Measurements from ENCODE around the gene FBXL17. TPM values are rescaled to one million over a fixed set of nuclear protein-coding genes. Genes with fewer than 3 reads are reported as not detected.
A peak's percentile ranks its signal among the peaks of the same experiment; 100 is the strongest.

The FBXL17 gene
- total RNA-seq, 1 experiment from 2014 or later = 4.9 TPM

DNA sequence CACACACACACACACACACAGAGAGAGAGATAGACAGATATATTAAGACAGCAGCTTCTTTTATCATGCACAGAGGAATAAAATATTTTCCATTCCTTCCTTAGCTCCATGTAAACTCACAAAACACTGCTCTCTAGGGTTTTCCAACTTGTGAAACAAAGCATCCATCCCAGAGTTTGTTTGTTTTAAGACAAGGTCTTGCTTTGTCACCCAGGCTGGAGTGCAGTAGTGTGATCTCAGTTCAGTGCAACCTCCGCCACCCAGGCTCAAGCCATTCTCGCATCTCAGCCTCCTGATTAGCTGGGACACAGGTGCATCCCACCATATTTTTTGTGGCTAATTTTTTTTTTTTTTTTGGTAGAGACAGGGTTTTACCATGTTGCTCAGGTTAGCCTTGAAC lies 298.7 kb downstream of the FBXL17 start:
- DNase-seq (ENCODE audit: low read depth) = no peak
- in situ Hi-C loops (cut with HindIII; ENCODE audit: low pct_unique_long_range_greater_than_20kb, low sequenced_read_pairs) = no loop called here

- no peak for DNase-seq (ENCODE audit: low read depth)
- in situ Hi-C loops (cut with HindIII; ENCODE audit: low pct_unique_long_range_greater_than_20kb, low sequenced_read_pairs) = no loop called here
These were observed 300.2 kb downstream of the FBXL17 start for GRCh38 chr5:108081707-108082106.

- DNase-seq (ENCODE audit: low read depth) = no peak
- in situ Hi-C loops (cut with HindIII; ENCODE audit: low pct_unique_long_range_greater_than_20kb, low sequenced_read_pairs) = no loop called here
These were observed 302.1 kb downstream of the FBXL17 start for GRCh38 chr5:108079753-108080152.

GRCh38 chr5:108078882-108079281 lies 303.0 kb downstream of the FBXL17 start:
- no peak for DNase-seq (ENCODE audit: low read depth)
- in situ Hi-C loops (cut with HindIII; ENCODE audit: low pct_unique_long_range_greater_than_20kb, low sequenced_read_pairs) = no loop called here

DNA sequence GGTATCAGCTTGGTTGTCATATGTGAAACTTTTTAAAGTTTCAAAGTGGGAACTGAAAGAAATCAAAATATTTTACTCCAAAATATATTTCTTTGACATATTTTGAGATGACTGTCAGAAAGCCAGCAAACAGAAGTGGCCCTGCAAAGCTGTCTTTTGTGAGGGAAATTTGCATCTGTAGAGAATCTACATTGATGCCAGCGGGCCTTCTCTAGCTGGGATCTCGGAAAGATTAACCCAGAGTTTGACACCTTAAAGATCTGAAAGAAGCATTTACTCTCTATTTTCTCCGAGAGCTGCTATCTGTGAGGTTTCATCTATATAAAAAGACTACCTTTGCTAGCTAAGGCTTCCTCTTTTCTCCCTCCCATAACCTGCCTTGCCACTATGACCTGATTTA lies 303.6 kb downstream of the FBXL17 start:
- in situ Hi-C loops (cut with HindIII; ENCODE audit: low pct_unique_long_range_greater_than_20kb, low sequenced_read_pairs) = no loop called here
- DNase-seq (ENCODE audit: low read depth) = no peak

GRCh38 chr5:108074626-108075025 lies 307.3 kb downstream of the FBXL17 start:
- in situ Hi-C loops (cut with HindIII; ENCODE audit: low pct_unique_long_range_greater_than_20kb, low sequenced_read_pairs) = no loop called here
- no peak for DNase-seq (ENCODE audit: low read depth)

DNA sequence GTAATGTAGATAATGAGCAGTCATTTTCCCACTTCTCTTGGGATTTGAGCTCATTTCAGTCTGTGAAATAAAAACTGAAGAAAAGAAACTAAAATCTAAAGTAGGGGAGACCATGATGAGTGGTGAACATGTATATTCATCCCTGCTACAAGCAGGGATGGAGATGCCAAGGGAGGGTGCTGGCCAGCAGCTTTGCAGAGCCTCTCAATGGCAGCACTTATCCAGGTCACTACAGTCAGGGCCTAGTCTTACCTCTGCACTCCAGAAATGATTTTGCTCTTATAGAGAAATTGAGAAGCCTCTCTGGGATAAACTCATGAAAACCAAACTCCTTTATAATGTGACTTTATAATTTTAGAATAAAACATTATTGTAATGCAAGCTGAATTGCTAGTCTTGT lies 317.6 kb downstream of the FBXL17 start:
- DNase-seq (ENCODE audit: low read depth) = no peak
- in situ Hi-C loops (cut with HindIII; ENCODE audit: low pct_unique_long_range_greater_than_20kb, low sequenced_read_pairs) = no loop called here

- no peak for DNase-seq (ENCODE audit: low read depth)
- in situ Hi-C loops (cut with HindIII; ENCODE audit: low pct_unique_long_range_greater_than_20kb, low sequenced_read_pairs) = no loop called here
These were observed 320.0 kb downstream of the FBXL17 start for GRCh38 chr5:108061941-108062340.

DNA sequence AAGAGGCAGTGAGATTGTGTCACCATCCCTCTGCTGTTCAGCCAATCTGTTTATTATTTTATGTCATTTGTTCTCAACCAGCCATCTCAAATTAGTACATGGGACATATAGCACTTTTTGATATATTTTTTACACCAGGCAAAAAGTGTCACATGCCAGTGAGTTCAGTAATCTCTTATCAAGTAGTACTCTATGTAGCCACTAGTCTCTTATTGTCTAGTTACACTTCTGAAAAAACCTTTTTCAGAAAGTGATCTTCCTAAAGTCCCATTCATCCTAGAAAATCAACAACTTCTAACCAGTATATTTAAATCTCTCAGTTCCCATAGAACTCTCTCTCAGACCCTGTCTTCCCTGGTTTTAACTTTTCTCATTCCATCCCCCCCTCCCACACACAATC lies 321.6 kb downstream of the FBXL17 start:
- DNase-seq (ENCODE audit: low read depth) = no peak
- in situ Hi-C loops (cut with HindIII; ENCODE audit: low pct_unique_long_range_greater_than_20kb, low sequenced_read_pairs) = no loop called here

- no peak for DNase-seq (ENCODE audit: low read depth)
- in situ Hi-C loops (cut with HindIII; ENCODE audit: low pct_unique_long_range_greater_than_20kb, low sequenced_read_pairs) = no loop called here
These were observed 322.6 kb downstream of the FBXL17 start for GRCh38 chr5:108059334-108059733.

DNA sequence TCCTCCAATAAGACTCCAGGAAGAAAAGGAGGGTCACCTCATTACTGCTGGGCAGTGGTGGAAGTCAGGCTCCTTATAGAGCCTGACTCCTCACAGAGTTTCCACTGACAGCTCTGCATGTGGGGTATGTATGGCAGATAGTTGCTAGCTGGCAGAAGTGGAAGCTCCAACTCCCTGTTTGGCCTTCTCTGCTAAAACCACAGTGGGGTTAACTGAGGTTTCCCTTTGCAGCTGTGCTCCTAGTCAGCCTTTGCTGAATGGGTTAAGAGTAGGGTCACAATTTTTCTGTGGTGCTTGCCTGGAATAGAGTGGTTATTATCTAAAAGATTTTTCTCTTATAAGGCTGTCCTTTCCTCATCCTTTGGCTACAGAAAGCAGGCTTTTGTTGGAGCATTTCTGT lies 327.5 kb downstream of the FBXL17 start:
- no peak for DNase-seq (ENCODE audit: low read depth)
- in situ Hi-C loops (cut with HindIII; ENCODE audit: low pct_unique_long_range_greater_than_20kb, low sequenced_read_pairs) = no loop called here

DNA sequence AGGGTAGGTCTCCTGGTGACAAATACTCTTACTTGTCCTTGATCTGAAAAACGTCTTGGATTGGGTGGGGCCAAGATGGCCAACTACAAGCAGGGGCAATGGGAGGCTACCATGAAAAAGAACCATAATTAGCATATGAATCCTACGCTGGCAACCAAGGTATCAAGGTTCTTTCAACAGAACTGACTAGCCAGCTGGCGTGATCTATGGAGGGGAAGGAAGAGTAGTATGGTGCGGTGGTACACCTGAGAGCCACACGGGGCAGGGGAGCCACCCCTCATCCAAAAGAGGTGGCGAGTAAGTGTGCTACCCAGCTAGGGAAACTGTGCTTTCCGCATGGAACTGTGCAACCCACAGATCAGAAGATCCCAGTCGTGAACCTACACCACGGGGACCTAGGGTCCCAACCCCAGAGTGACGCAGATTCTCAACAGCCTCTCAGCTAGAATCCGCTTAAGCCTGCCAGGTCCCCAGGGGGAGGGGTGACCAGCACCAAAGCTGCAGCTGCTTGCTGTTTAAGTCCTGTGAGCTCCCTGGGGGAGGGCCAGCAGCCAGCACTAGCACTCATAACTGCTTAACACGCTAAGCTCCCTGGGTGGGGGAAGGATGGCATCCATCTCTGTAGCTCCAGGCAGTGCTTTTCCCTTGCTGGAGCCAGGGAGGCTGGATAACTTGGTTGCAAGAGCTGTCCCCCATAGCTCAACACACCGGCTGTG lies 334.8 kb downstream of the FBXL17 start:
- DNase-seq (ENCODE audit: low read depth) = no peak
- in situ Hi-C loops (cut with HindIII; ENCODE audit: low pct_unique_long_range_greater_than_20kb, low sequenced_read_pairs) = no loop called here

DNA sequence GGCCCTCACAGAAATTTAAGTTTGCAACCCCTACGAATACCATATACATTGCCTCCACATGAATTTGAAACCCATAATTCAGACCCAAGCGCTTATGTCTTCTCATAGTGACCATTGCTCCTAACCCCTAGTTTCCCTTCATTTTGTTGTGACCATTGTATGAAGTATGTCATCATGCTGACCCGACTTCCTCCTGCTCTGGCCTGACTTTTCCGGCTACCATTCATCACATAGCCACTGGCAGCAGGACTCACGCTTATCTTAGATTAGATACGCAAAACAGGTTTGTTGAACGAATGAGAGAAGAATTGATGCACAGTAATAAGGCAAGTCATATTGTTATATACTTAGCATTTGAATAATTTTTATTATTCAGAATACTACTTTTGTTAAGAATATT lies 345.4 kb downstream of the FBXL17 start:
- no peak for DNase-seq (ENCODE audit: low read depth)
- in situ Hi-C loops (cut with HindIII; ENCODE audit: low pct_unique_long_range_greater_than_20kb, low sequenced_read_pairs) = no loop called here

DNA sequence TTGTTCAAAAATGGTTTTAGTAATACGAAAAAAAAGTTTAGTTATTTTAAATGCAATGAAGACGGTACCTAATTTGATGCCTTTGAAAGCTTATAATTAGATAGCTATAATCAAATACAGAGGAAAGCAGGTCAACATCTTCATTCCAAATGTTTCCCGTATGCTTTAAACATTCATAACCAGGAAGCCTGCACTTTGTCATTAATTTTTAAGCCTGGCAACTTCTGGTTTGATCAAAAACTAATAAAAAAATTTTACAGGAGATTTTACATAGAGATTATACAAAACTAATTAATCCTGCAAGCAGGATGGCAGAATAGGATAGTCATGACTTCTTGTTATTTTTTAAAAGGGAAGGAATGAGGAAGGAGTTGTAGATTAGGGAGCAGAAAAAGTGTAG lies 353.0 kb downstream of the FBXL17 start:
- DNase-seq (ENCODE audit: low read depth) = no peak
- in situ Hi-C loops (cut with HindIII; ENCODE audit: low pct_unique_long_range_greater_than_20kb, low sequenced_read_pairs) = no loop called here

GRCh38 chr5:108028412-108028811 lies 353.5 kb downstream of the FBXL17 start:
- no peak for DNase-seq (ENCODE audit: low read depth)
- in situ Hi-C loops (cut with HindIII; ENCODE audit: low pct_unique_long_range_greater_than_20kb, low sequenced_read_pairs) = no loop called here

DNA sequence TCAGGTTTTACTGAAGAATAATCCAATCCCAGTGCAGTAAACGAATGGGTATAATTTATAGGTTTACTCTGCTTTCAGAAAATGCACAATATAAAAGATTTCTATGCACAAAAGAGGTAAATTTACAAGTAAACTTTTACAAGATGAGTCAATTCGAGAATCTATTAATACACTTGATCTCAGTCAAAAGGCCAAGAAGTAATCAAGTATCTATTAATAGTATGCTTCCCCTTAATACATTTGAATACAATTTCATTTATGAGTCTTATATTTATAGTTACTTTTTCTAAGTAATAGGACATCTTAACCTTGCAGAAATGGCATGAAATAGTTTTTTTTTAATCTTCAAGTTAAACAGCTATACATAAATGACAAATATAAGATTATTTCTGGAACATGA lies 355.9 kb downstream of the FBXL17 start:
- in situ Hi-C loops (cut with HindIII; ENCODE audit: low pct_unique_long_range_greater_than_20kb, low sequenced_read_pairs) = no loop called here

GRCh38 chr5:108024986-108025385 lies 356.9 kb downstream of the FBXL17 start:
- in situ Hi-C loops (cut with HindIII; ENCODE audit: low pct_unique_long_range_greater_than_20kb, low sequenced_read_pairs) = no loop called here
- no peak for DNase-seq (ENCODE audit: low read depth)

More for the DNA sequence above, 355.9 kb downstream of the FBXL17 start:
- DNase-seq (ENCODE audit: low read depth) = no peak

DNA sequence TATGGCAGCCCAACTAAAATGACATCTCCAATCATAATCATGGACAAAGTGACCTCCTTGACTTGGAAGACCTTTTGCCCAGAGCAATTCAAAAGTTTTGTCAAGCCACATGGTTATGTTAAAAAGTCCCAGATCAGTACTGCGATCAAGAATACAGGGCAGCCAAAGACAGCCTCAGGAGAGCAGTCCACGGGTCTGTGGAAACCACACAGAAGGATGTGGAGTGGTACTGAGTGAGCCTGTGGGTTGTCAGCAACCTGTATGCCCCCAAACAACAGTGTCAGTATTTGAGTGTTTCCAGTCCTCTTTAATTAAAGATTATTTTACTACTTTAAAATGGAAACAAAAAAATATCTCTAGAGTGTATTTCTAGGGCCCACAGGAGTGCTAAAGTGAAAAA lies 365.8 kb downstream of the FBXL17 start:
- in situ Hi-C loops (cut with HindIII; ENCODE audit: low pct_unique_long_range_greater_than_20kb, low sequenced_read_pairs) = no loop called here
- no peak for DNase-seq (ENCODE audit: low read depth)

- DNase-seq (ENCODE audit: low read depth) = no peak
- in situ Hi-C loops (cut with HindIII; ENCODE audit: low pct_unique_long_range_greater_than_20kb, low sequenced_read_pairs) = no loop called here
These were observed 375.1 kb downstream of the FBXL17 start for GRCh38 chr5:108006791-108007190.

- in situ Hi-C loops (cut with HindIII; ENCODE audit: low pct_unique_long_range_greater_than_20kb, low sequenced_read_pairs) = no loop called here
- peak; percentile 6 for DNase-seq (ENCODE audit: low read depth)
These were observed 378.7 kb downstream of the FBXL17 start for GRCh38 chr5:108003178-108003577.
